Peyer's patch (tissue), 4 donors: ENCODE data around the gene ADAM12. TPM values are rescaled to one million over a fixed set of nuclear protein-coding genes. Genes with fewer than 3 reads are reported as not detected.

Experiments used
- DNase-seq, 3 donors: peaks; one replicate each; pipeline ENCODE4 v3.0.0-alpha.2; 2017 to 2019
- H3K27ac ChIP-seq, 4 donors: fragments of 200-600 bp; sonication (generic); one replicate each; pipeline ENCODE4 v1.5.1; 2016 to 2019
- H3K27me3 ChIP-seq, 2 donors: fragments of 200-600 bp; sonication (generic); one replicate each; pipeline ENCODE4 v1.5.1; 2019
- H3K36me3 ChIP-seq, 3 donors: fragments of 200-600 bp; sonication (generic); one replicate each; pipeline ENCODE4 v1.5.1; 2016 to 2019
- H3K4me1 ChIP-seq, 4 donors: fragments of 200-600 bp; sonication (generic); one replicate each; pipeline ENCODE4 v1.5.1; 2016 to 2019
- H3K4me3 ChIP-seq, 4 donors: fragments of 200-600 bp; sonication (generic); 1 replicate in 3 of 4; 2 replicates in 1 of 4; pipeline ENCODE4 v1.5.1; 2016 to 2019; ENCODE audit warnings: mild to moderate bottlenecking in 1 of 4
- H3K9me3 ChIP-seq, 4 donors: fragments of 200-600 bp; sonication (generic); one replicate each; pipeline ENCODE4 v1.5.1; 2016 to 2019; ENCODE audit warnings: mild to moderate bottlenecking in 1 of 4
- CTCF ChIP-seq, 6 experiments: fragments of 450-650 bp in 4 of 6; fragments of 200-600 bp in 2 of 6; sonication (generic) in 1 of 6; IDR thresholded peaks; one replicate each; pipeline ENCODE4 v1.5.1; 2017 to 2019; ENCODE audit warnings: antibody characterized with exemption in 6 of 6, mild to moderate bottlenecking in 3 of 6, moderate library complexity in 1 of 6
- POLR2A ChIP-seq, 2 donors: fragments of 450-650 bp; IDR thresholded peaks; one replicate each; pipeline ENCODE4 v1.5.1; 2017; ENCODE audit warnings: antibody characterized with exemption in 2 of 2, mild to moderate bottlenecking in 2 of 2, moderate library complexity in 2 of 2
- total RNA-seq, 4 donors: library from RNA; depleted of rRNA; stranded (reverse); fragments of >200 nt; gene quantifications; one replicate each; pipeline ENCODE4 v1.1.0, GENCODE V29; 2016

Gene ADAM12
- total RNA-seq, 4 donors from 2014 or later = 0.13 to 2.5 (median 0.66) TPM

- no peaks in the 10 kb centered on the region for H3K9me3 ChIP-seq
- H3K4me1 ChIP-seq = no peaks in the 10 kb centered on the region
- H3K4me3 ChIP-seq = no peak overlapping the region
- TF ChIP-seq POLR2A (IDR thresholded peaks at IDR 0.05) (no peak), CTCF (IDR thresholded peaks at IDR 0.05) (no peak)
- H3K36me3 ChIP-seq = no peaks in the 10 kb centered on the region
- DNase-seq = no peak
- H3K27me3 ChIP-seq = no peaks in the 10 kb centered on the region
- H3K27ac ChIP-seq = no peak overlapping the region
These were observed 303.9 kb downstream of the ADAM12 start for GRCh38 chr10:126084369-126084768.

GRCh38 chr10:126083009-126083408 lies 305.3 kb downstream of the ADAM12 start:
- no peaks in the 10 kb centered on the region for H3K9me3 ChIP-seq
- DNase-seq = no peak
- no peaks in the 10 kb centered on the region for H3K27me3 ChIP-seq
- no peak overlapping the region for H3K4me3 ChIP-seq
- no peaks in the 10 kb centered on the region for H3K4me1 ChIP-seq
- no peak for TF ChIP-seq CTCF (IDR thresholded peaks at IDR 0.05)
- no peak for TF ChIP-seq POLR2A (IDR thresholded peaks at IDR 0.05)
- no peaks in the 10 kb centered on the region for H3K36me3 ChIP-seq
- H3K27ac ChIP-seq = no peak overlapping the region

GRCh38 chr10:126081841-126082466 lies 306.3 kb downstream of the ADAM12 start:
- TF ChIP-seq POLR2A (IDR thresholded peaks at IDR 0.05) = no peak
- TF ChIP-seq CTCF (IDR thresholded peaks at IDR 0.05) = no peak
- Histone ChIP-seq H3K4me3 (no peak overlapping the region), H3K27me3 (no peaks in the 10 kb centered on the region), H3K36me3 (no peaks in the 10 kb centered on the region), H3K27ac (no peak overlapping the region), H3K9me3 (no peaks in the 10 kb centered on the region), H3K4me1 (no peaks in the 10 kb centered on the region)
- DNase-seq = no peak

- no peak for TF ChIP-seq CTCF (IDR thresholded peaks at IDR 0.05)
- no peak for TF ChIP-seq POLR2A (IDR thresholded peaks at IDR 0.05)
- no peak for DNase-seq
- no peak overlapping the region for H3K4me3 ChIP-seq
- no peaks in the 10 kb centered on the region for H3K4me1 ChIP-seq
- H3K27me3 ChIP-seq = no peaks in the 10 kb centered on the region
- H3K9me3 ChIP-seq = no peaks in the 10 kb centered on the region
- no peak overlapping the region for H3K27ac ChIP-seq
- no peaks in the 10 kb centered on the region for H3K36me3 ChIP-seq
These were observed 307.3 kb downstream of the ADAM12 start for GRCh38 chr10:126080879-126081411.

- H3K4me1 ChIP-seq = no peaks in the 10 kb centered on the region
These were observed 307.9 kb downstream of the ADAM12 start for GRCh38 chr10:126080291-126080825.

More at GRCh38 chr10:126080291-126080825, 307.9 kb downstream of the ADAM12 start:
- no peak for DNase-seq
- H3K27me3 ChIP-seq = no peaks in the 10 kb centered on the region
- H3K36me3 ChIP-seq = no peaks in the 10 kb centered on the region
- no peaks in the 10 kb centered on the region for H3K9me3 ChIP-seq
- H3K4me3 ChIP-seq = no peak overlapping the region
- no peak overlapping the region for H3K27ac ChIP-seq
- TF ChIP-seq CTCF (IDR thresholded peaks at IDR 0.05) (no peak), POLR2A (IDR thresholded peaks at IDR 0.05) (no peak)
